Sigmoid colon (tissue), 7 donors: ENCODE results near the gene CENPO. TPM values are rescaled to one million over a fixed set of nuclear protein-coding genes. Genes with fewer than 3 reads are reported as not detected.
A peak's percentile ranks its signal among the peaks of the same experiment; 100 is the strongest.

Experiments used
- DNase-seq: peaks from one replicate; pipeline ENCODE4 v3.0.0-alpha.2; 2019
- H3K27ac ChIP-seq, 4 donors: fragments of 200-600 bp; sonication (generic); one replicate each; pipeline ENCODE4 v1.5.1; 2016 to 2019; ENCODE audit warnings: mild to moderate bottlenecking in 1 of 4
- H3K27me3 ChIP-seq, 3 donors: fragments of 200-600 bp; sonication (generic); one replicate each; pipeline ENCODE4 v1.5.1; 2019; ENCODE audit warnings: mild to moderate bottlenecking in 1 of 3
- H3K36me3 ChIP-seq, 4 donors: fragments of 200-600 bp; sonication (generic); one replicate each; pipeline ENCODE4 v1.5.1; 2016 to 2019
- H3K4me1 ChIP-seq, 4 donors: fragments of 200-600 bp; sonication (generic); one replicate each; pipeline ENCODE4 v1.5.1; 2017 to 2019
- H3K4me3 ChIP-seq, 4 donors: fragments of 200-600 bp; sonication (generic); one replicate each; pipeline ENCODE4 v1.5.1; 2017 to 2019; ENCODE audit warnings: mild to moderate bottlenecking in 2 of 4, moderate library complexity in 1 of 4
- H3K9me3 ChIP-seq, 4 donors: fragments of 200-600 bp in 3 of 4; sonication (generic) in 3 of 4; one replicate each; pipeline versions ENCODE4 v1.5.1 to v1.6.1; 2013 to 2019
- EP300 ChIP-seq, 4 donors: sonication (generic); formaldehyde crosslinking; IDR thresholded peaks; one replicate each; pipeline ENCODE4 v1.6.1; 2017; ENCODE audit warnings: antibody characterized with exemption in 4 of 4
- POLR2A ChIP-seq, 2 donors: fragments of 450-650 bp; IDR thresholded peaks; one replicate each; pipeline ENCODE4 v1.6.1; 2016; ENCODE audit warnings: antibody characterized with exemption in 2 of 2, mild to moderate bottlenecking in 2 of 2, moderate library complexity in 2 of 2
- POLR2AphosphoS5 ChIP-seq, 4 donors: sonication (generic); formaldehyde crosslinking; IDR thresholded peaks; one replicate each; pipeline ENCODE4 v1.6.1; 2017; ENCODE audit warnings: antibody characterized with exemption in 4 of 4
- WGBS, 2 donors: extraction: QIAGEN DNeasy Blood & Tissue Kit; methylation state at CpG; one replicate each; pipeline ENCODE4 v1.1.7; 2013; 5-methylcytosine and 5-hydroxymethylcytosine counted together
- intact Hi-C: fragments of 100-400 bp; cut with DNase I; formaldehyde crosslinking; loops from one replicate; pipeline ENCODE4 v1.15.1; 2023
- polyA plus RNA-seq, 3 donors: library from polyadenylated mRNA; stranded (reverse); fragments of 200-250 nt; gene quantifications; one replicate each; pipeline ENCODE4 v1.2.3, GENCODE V29; 2013
- total RNA-seq, 4 donors: library from RNA; depleted of rRNA; stranded (reverse); fragments of >200 nt; gene quantifications; one replicate each; pipeline ENCODE4 v1.1.0, GENCODE V29; 2016
- TF ChIP-seq, protein P1 (sequence below), 4 experiments: fragments of 450-650 bp in 3 of 4; fragments of 200-600 bp in 1 of 4; IDR thresholded peaks; one replicate each; pipeline ENCODE4 v1.5.1; 2016 to 2019; ENCODE audit warnings: antibody characterized with exemption in 4 of 4, mild to moderate bottlenecking in 3 of 4, moderate library complexity in 2 of 4
- donor health status: healthy with polysubstance abuse.
- donor health status: Bipolar disorder and iron deficiency.
- donor health status: healthy.

The CENPO gene
- total and polyA plus RNA-seq, 7 donors = 0.49 to 10.4 (median 4.9) TPM

DNA sequence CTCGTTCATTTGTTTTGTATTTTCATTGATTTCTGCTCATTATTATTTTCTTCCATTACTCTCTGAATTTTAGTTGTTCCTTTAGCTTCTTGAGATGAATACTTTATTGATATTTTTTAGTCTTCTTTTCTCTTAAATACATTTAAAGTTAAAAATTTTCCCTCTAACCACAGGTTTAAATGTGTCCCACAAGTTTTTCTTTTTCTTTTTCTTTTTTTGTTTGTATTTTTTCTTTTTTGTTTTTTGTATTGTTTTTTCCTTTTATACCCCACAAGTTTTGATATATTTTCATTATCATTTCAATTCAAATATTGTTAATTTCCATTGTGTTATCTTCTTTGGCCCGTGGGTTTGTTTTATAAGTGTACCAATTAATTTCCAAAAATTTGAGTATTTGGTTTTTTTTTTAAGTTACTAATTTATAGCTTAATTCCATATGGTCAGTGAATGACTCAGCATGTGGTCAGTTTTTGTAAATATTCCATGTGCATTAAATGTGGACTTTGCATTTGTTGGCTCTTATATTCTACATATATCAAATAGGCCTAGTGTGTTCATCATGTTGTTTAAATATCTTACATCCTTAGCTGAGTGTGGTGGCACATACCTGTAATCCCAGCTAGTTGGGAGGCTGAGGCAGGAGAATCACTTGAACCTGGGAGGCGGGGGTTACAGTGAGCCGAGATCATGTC, 16.2 kb downstream of the CENPO start:
- intact Hi-C loops = no loop called here
- TF ChIP-seq, protein P1, sequence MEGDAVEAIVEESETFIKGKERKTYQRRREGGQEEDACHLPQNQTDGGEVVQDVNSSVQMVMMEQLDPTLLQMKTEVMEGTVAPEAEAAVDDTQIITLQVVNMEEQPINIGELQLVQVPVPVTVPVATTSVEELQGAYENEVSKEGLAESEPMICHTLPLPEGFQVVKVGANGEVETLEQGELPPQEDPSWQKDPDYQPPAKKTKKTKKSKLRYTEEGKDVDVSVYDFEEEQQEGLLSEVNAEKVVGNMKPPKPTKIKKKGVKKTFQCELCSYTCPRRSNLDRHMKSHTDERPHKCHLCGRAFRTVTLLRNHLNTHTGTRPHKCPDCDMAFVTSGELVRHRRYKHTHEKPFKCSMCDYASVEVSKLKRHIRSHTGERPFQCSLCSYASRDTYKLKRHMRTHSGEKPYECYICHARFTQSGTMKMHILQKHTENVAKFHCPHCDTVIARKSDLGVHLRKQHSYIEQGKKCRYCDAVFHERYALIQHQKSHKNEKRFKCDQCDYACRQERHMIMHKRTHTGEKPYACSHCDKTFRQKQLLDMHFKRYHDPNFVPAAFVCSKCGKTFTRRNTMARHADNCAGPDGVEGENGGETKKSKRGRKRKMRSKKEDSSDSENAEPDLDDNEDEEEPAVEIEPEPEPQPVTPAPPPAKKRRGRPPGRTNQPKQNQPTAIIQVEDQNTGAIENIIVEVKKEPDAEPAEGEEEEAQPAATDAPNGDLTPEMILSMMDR (IDR thresholded peaks at IDR 0.05) = no peak
- no peak for TF ChIP-seq POLR2AphosphoS5 (IDR thresholded peaks at IDR 0.05)
- TF ChIP-seq EP300 (IDR thresholded peaks at IDR 0.05) = no peak
- TF ChIP-seq POLR2A (IDR thresholded peaks at IDR 0.05) = no peak
- H3K4me1 ChIP-seq = no peaks in the 10 kb centered on the region
- DNase-seq = no peak
- H3K4me3 ChIP-seq = no peak overlapping the region
- no peak overlapping the region for H3K27ac ChIP-seq
- H3K9me3 ChIP-seq = peaks cover 0 to 5% (median 0%) of the 10 kb centered on the region in 4 donors
- WGBS, 2 donors = 92 to 93% methylated on average over 4 of the region's 4 CpGs
- no peaks in the 10 kb centered on the region for H3K36me3 ChIP-seq
- no peaks in the 10 kb centered on the region for H3K27me3 ChIP-seq

DNA sequence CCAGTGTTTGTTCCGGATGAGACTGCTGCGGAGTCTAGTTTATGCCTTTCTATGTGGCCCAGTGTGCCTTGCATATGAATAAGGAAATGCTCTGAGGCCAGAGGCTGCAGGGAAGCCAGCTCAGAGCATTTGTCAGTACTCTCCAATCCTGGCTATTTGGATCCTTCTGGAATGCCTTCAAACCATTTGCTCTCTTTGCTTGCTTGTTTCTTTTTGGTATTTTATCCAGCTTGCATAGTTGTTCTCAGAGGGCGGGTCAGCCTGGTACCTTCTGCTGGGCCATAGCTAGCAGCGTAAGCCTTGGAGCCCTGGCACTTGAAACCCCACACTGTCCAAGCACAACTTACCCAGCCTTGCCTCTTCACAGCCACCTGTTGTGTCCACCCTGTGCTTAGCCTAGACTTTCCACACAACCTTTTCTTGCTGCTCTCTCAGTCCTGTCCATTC, 20.5 kb downstream of the CENPO start:
- Histone ChIP-seq H3K4me1 (no peaks in the 10 kb centered on the region), H3K9me3 (no peaks in the 10 kb centered on the region), H3K36me3 (peaks cover 0 to 10% (median 0%) of the 10 kb centered on the region in 4 donors), H3K27ac (no peak overlapping the region), H3K27me3 (no peaks in the 10 kb centered on the region), H3K4me3 (no peak overlapping the region)
- WGBS, 2 donors = 97 to 98% methylated on average over 4 of the region's 4 CpGs
- TF ChIP-seq POLR2AphosphoS5 (IDR thresholded peaks at IDR 0.05) = no peak
- no peak for TF ChIP-seq EP300 (IDR thresholded peaks at IDR 0.05)
- no peak for TF ChIP-seq POLR2A (IDR thresholded peaks at IDR 0.05)
- TF ChIP-seq, protein P1 (IDR thresholded peaks at IDR 0.05) = no peak
- peak; percentile 28 for DNase-seq
- intact Hi-C loops = no loop called here

DNA sequence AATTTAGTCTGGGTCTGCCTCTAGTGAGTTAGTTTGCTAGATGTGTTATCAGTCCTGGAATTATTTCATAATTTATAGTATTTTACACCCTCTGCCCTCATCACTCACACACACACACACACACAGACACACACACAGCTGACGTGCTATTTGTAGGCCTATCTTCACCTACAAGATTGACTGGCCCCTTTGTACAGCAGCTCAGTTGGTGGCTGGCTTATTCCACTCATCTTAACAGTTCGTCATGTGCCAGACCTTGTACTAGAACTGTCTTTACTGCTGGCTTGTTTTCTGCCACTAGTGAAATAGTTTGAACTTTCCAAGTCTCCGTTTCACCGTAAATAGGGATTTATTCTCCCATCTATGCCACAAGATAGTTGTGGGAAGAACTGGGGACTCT, 21.3 kb downstream of the CENPO start:
- H3K36me3 ChIP-seq = peaks cover 0 to 13% (median 0%) of the 10 kb centered on the region in 4 donors
- H3K4me1 ChIP-seq = no peaks in the 10 kb centered on the region
- intact Hi-C loops = no loop called here
- no peak for DNase-seq
- WGBS, 2 donors = 88 to 95% methylated on average over 4 of the region's 4 CpGs
- H3K27me3 ChIP-seq = no peaks in the 10 kb centered on the region
- no peaks in the 10 kb centered on the region for H3K9me3 ChIP-seq
- H3K4me3 ChIP-seq = no peak overlapping the region
- no peak overlapping the region for H3K27ac ChIP-seq
- TF ChIP-seq POLR2AphosphoS5 (IDR thresholded peaks at IDR 0.05) = no peak
- no peak for TF ChIP-seq EP300 (IDR thresholded peaks at IDR 0.05)
- TF ChIP-seq, protein P1 (IDR thresholded peaks at IDR 0.05) = no peak
- TF ChIP-seq POLR2A (IDR thresholded peaks at IDR 0.05) = no peak

DNA sequence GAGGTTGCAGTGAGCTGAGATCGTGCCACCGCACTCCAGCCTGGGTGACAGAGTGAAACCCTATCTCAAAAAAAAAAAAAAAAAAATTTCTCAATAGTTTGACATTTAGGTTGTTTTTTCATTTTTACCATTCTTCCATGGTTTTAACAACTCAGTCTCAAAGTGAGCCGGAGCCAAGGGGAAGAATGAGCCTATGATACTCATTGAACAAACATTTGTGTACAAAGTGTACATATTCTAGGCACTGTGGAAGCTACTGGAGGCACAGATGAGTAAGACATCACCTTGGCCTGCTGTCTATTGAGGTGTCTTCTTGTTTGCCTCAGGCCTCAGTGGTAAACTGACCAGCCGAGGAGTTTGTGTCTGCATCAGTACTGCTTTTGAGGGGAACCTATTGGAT, 21.9 kb downstream of the CENPO start:
- Histone ChIP-seq H3K27me3 (no peaks in the 10 kb centered on the region), H3K9me3 (no peaks in the 10 kb centered on the region), H3K36me3 (peaks cover 0 to 19% (median 0%) of the 10 kb centered on the region in 4 donors), H3K4me3 (no peak overlapping the region), H3K4me1 (no peaks in the 10 kb centered on the region), H3K27ac (no peak overlapping the region)
- WGBS, 2 donors = 95 to 97% methylated on average over 4 of the region's 4 CpGs
- no peak for TF ChIP-seq POLR2A (IDR thresholded peaks at IDR 0.05)
- TF ChIP-seq, protein P1 (IDR thresholded peaks at IDR 0.05) = no peak
- intact Hi-C loops = no loop called here
- peak; percentile 6 for DNase-seq

DNA sequence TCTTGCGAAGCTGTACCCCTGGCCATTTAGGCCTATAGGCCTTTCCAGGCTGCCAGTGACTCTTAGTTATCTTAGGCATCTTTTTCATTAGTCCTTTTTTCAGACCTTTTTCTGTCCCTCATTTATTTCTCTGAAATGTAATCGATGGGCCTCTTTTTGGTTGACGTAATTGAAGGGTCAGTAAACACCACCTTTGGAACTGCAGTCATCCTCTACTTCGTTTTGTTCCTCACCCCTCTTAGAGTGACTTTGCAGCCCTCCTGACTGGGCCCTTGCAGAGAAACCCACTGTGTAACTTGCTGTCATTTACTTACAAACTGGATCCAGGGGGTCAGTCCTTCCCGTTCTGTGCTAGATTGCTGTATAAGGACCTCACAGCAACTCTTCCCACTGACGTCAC, 23.2 kb downstream of the CENPO start:
- peak; percentile 8 for DNase-seq
- H3K4me3 ChIP-seq = no peak overlapping the region
- H3K27me3 ChIP-seq = no peaks in the 10 kb centered on the region
- TF ChIP-seq EP300 (IDR thresholded peaks at IDR 0.05) (no peak), POLR2AphosphoS5 (IDR thresholded peaks at IDR 0.05) (no peak)
- TF ChIP-seq, protein P1 (IDR thresholded peaks at IDR 0.05) = no peak
- H3K27ac ChIP-seq = no peak overlapping the region
- intact Hi-C loops = no loop called here
- no peaks in the 10 kb centered on the region for H3K9me3 ChIP-seq
- peaks cover 0 to 19% (median 0%) of the 10 kb centered on the region in 4 donors for H3K36me3 ChIP-seq
- H3K4me1 ChIP-seq = no peaks in the 10 kb centered on the region
- WGBS, 2 donors = 88 to 93% methylated on average over 6 of the region's 6 CpGs
